Regular cardiac myocyte (primary cell): ENCODE data around the gene NAXE. TPM values are rescaled to one million over a fixed set of nuclear protein-coding genes. Genes with fewer than 3 reads are reported as not detected.

ENCODE experiments used
- total RNA-seq: library from RNA; depleted of rRNA; stranded (reverse); fragments of >200 nt; gene quantifications from 2 replicates; pipeline ENCODE4 v1.2.3, GENCODE V29; 2014

Gene NAXE
- 72.7 and 74.6 TPM in 2 replicates for total RNA-seq

DNA sequence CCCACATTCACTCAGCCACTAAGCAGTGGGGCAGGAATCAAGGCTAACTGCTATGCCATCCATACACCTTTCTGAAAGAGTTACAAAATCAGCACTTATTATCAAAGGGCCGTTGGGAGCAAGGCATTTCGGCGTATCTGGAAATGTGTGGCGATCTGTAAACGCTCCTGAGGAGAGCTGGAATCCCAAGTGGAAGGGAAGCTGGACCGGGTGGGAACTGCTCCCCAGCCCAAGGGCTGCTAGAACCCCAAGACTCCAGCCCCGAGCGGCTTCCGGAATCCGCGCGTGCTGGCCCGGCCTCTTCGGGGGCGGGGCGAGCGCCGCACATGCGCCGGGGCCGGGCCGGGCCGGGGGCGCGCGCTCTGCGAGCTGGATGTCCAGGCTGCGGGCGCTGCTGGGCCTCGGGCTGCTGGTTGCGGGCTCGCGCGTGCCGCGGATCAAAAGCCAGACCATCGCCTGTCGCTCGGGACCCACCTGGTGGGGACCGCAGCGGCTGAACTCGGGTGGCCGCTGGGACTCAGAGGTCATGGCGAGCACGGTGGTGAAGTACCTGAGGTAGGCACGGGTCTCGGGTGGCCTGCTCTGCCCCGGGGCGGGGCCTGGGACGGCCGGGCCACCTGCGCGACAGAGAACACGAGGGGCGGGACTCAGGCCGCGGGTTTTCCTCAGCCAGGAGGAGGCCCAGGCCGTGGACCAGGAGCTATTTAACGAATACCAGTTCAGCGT is at the start of gene NAXE:
TSS of gene NAXE (plus strand) at position 345 of the 726 bp plus-strand sequence. CDS start at position 374, 29 bp downstream.

GRCh38 chr1:156571919-156572662 is 19.5 kb upstream of the NAXE start, which contains the start of gene IQGAP3:
Gene IQGAP3, minus strand, starts transcription at chr1:156572565. Its CDS starts 36 bp downstream, at chr1:156572529.

DNA sequence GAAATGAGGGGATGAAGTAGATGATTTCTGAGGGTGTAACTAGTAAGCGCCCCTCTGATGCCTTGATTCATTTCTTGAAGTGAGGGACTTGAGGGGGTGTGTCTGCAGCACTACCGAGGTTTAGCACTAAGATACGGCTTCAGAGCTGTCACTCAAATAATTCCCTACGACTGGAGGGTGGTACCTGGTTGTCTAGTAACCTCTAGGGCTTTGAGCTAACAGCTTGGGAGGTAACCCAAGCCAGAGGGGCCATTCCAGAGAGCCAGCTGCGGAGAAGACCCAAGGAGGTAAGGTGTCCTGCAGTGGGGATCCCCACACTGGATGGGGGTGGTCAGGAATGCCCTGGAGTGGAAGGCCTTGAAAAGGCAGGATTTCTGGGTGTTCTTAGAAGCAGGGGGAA is 12.1 kb upstream of the NAXE start, which contains the start of gene TTC24:
TSS of gene TTC24 (plus strand) at position 252 of the 400 bp plus-strand sequence. CDS start 1,642 bp downstream, outside the sequence.

DNA sequence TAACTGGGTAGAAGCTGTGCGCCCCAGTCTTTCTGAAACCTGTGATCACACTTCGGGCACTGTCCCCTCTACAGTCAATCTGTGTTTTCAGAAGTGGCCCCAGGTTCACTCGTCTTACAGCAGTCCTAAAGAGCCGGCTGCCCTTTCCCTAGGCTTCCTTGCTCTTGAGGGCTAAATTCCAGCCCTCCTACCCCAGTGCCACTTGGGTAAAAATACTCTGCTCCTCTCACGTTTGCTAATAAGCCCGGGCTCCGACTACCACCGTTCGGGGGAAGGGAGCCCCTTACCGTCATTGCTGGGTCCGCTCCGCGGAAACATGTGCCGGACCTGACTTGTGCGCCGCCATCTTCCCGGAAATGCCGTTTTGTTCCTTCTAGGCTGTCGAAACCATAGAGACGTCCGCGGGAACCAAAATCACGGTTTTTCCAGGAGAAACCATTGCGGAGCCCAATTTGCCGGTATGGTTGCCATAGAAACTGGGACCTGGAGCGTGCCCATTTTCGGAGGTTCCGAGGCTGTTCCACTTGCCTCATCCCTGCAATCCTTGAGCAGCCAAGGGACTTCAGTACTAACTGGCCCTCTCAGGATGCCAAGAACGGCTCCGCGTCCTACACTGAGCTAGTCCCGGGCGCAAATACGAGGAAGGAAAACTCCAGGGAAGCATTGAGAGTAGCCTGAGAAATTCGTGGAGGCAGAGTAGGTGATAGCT is 9.7 kb downstream of the NAXE start, which contains the start of gene GPATCH4:
TSS of gene GPATCH4 (minus strand) at position 358 of the 709 bp plus-strand sequence.

DNA sequence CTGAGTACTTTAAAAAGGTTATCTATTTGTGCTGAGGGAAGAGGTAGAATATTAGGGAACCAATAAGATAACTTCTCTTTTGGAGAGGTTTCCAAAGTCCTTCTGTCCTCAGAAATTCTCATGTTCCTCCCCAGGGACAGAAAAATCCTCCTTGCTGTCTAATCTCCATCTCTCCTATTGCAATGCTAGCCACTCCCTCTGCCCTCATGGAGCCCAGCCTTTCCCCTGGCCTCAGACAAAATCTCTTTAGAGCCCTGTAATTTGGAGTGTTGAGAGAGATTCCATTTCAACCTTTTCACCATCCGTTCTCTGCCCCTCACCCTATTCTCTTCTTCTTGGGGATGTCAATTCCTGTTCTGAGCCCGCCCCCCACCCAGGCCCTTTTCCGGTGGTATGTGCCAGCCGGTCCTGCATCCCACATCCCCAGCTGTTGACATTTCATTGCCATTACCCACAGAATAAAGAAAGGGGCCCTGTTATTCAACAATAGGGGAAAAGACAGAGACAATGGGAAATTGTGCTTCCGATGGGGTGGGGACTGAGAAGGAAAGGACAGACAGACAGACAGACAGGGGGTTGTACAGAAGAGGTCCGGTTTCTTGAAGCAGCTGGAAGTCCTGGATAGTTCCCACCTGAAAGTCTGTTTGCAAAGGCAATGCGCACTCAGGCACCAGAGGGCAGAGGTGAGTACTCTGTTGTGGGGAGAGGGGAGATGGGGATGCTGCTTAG is 27.4 kb downstream of the NAXE start, which contains the start of gene HAPLN2:
TSS of gene HAPLN2 (plus strand) at position 563 of the 729 bp plus-strand sequence. CDS start 4,076 bp downstream, outside the sequence.

DNA sequence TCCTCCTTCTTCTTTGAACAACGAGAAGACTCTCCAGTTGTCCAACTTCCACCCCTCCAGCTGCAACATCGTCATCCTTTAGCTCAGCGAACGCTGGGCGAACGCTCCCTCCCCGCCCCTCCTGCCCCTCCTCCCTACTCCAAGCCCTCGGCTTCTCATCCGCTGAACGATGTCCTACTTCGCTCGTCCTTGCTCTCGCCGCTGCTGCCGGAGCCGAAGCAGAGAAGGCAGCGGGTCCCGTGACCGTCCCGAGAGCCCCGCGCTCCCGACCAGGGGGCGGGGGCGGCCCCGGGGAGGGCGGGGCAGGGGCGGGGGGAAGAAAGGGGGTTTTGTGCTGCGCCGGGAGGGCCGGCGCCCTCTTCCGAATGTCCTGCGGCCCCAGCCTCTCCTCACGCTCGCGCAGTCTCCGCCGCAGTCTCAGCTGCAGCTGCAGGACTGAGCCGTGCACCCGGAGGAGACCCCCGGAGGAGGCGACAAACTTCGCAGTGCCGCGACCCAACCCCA is 50.2 kb downstream of the NAXE start, which contains the start of gene BCAN:
TSS of gene BCAN (plus strand) at position 357 of the 504 bp plus-strand sequence. CDS start 3,938 bp downstream, outside the sequence.

Other genes starting within 250 kb of the NAXE start
- not detected in 2 replicates for gene RHBG, start 222.6 kb upstream of the NAXE start, total RNA-seq
- gene MEF2D, start 91.0 kb upstream of the NAXE start, total RNA-seq, result 3.1 and 4.5 TPM in 2 replicates
- gene IQGAP3, start 19.2 kb upstream of the NAXE start, total RNA-seq, result 2.8 and 31.2 TPM in 2 replicates
- gene TTC24, start 12.1 kb upstream of the NAXE start, total RNA-seq, result not detected in 2 replicates
- gene GPATCH4, start 9.7 kb downstream of the NAXE start, total RNA-seq, result 6.5 and 23.4 TPM in 2 replicates
- gene HAPLN2, start 27.6 kb downstream of the NAXE start, total RNA-seq, result not detected in 2 replicates
- under 0.01 TPM in 1 of 2 replicates, not detected in the other for gene BCAN, start 50.3 kb downstream of the NAXE start, total RNA-seq
- 49.6 and 145 TPM in 2 replicates for gene NES, start 85.6 kb downstream of the NAXE start, total RNA-seq
- gene CRABP2, start 113.8 kb downstream of the NAXE start, total RNA-seq, result 7.9 and 8.1 TPM in 2 replicates
- gene METTL25B, start 136.7 kb downstream of the NAXE start, total RNA-seq, result 10.4 and 12.8 TPM in 2 replicates
- gene ISG20L2, start 137.0 kb downstream of the NAXE start, total RNA-seq, result 6.5 and 10.9 TPM in 2 replicates
- gene MRPL24, start 149.3 kb downstream of the NAXE start, total RNA-seq, result 30.7 and 69.2 TPM in 2 replicates
- 101 and 184 TPM in 2 replicates for gene HDGF, start 159.9 kb downstream of the NAXE start, total RNA-seq
- gene PRCC, start 175.8 kb downstream of the NAXE start, total RNA-seq, result 6.8 and 14.6 TPM in 2 replicates
- gene SH2D2A, start 225.1 kb downstream of the NAXE start, total RNA-seq, result 0.28 and 1.2 TPM in 2 replicates